Measurements from ENCODE around the gene ADARB2.

- no peak for TF ChIP-seq CTCF (IDR thresholded peaks at IDR 0.05)
- TF ChIP-seq ZFX (IDR thresholded peaks at IDR 0.05; ENCODE audit: borderline replicate concordance): no peak
Measured at GRCh38 chr10:1212571-1213141, 524.7 kb downstream of the ADARB2 start.
